Measurements from ENCODE around the gene MTCL1. TPM values are rescaled to one million over a fixed set of nuclear protein-coding genes. Genes with fewer than 3 reads are reported as not detected.

Gene MTCL1
- total RNA-seq, 2 donors from 2014 or later, result 15.3 to 27.7 TPM

- Histone ChIP-seq H3K36me3 (replicated peaks in 1 of 2; ENCODE audit: insufficient read depth in 1 of 2, low read depth in 2 of 2) (no peaks in the 10 kb centered on the region), H3K27ac (no peak overlapping the region), H3K27me3 (no peaks in the 10 kb centered on the region), H3K9me3 (no peaks in the 10 kb centered on the region), H3K4me1 (no peaks in the 10 kb centered on the region), H3K4me3 (no peak overlapping the region)
- TF ChIP-seq CTCF (IDR thresholded peaks at IDR 0.05) (no peak), POLR2A (IDR thresholded peaks at IDR 0.05) (no peak)
- no peak for ATAC-seq
- no peak for DNase-seq
- WGBS, 2 donors, result 45% methylated on average over 1 of the region's 1 CpG; no CpG with 5 or more reads in 1 of the 2 donors
- intact Hi-C loops (cut with DNase I), result no loop called here
Measured at GRCh38 chr18:8871489-8871888, 166.1 kb downstream of the MTCL1 start.

DNA sequence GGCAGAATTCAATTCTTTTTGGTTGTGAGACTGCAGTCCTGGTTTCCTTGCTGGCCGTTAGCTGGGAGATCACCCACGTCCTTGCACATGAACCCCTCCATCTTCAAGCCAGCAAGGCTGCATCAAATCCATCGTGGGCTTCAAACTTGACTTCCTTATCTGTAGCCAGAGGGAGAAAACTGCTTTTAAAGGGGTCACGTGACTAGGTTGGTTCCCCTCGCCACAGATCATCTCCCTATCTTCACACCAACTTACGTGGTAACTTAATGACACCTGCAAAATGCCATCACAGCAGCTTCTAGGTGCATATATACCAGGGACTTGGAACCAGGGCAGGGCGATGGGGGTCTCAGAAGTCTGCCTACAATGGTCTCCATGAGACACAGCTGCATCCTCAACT, 169.5 kb downstream of the MTCL1 start:
- intact Hi-C loops (cut with DNase I), result no loop called here
- H3K4me1 ChIP-seq, result no peaks in the 10 kb centered on the region
- ATAC-seq, result no peak
- no peaks in the 10 kb centered on the region for H3K9me3 ChIP-seq
- TF ChIP-seq POLR2A (IDR thresholded peaks at IDR 0.05), result no peak
- TF ChIP-seq CTCF (IDR thresholded peaks at IDR 0.05), result no peak
- H3K4me3 ChIP-seq, result no peak overlapping the region
- no peaks in the 10 kb centered on the region for H3K36me3 ChIP-seq (replicated peaks in 1 of 2; ENCODE audit: insufficient read depth in 1 of 2, low read depth in 2 of 2)
- no peaks in the 10 kb centered on the region for H3K27me3 ChIP-seq
- WGBS, 2 donors, result 54 to 65% methylated on average over 7 of the region's 7 CpGs
- DNase-seq, result no peak
- no peak overlapping the region for H3K27ac ChIP-seq

DNA sequence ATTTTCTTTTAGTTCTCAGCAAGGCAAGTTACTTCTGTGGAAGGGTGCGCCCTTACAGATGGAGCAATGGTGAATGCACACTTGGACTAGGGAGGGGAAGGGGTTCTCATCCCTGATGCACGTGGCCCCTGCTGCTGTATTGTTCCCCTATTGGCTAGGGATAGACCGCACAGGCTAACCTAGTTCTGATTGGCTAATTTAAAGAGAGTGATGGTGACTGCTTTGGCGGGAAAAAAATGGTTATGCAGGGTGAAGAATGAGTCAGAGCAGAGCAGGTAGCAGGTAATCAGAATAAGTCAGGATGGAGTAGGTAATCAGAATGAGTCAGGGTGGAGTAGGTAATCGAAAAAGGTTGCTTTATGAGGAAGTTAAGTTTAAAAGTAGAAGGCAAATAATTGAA, 171.5 kb downstream of the MTCL1 start:
- H3K27me3 ChIP-seq, result no peaks in the 10 kb centered on the region
- no peak for TF ChIP-seq POLR2A (IDR thresholded peaks at IDR 0.05)
- no peak for TF ChIP-seq CTCF (IDR thresholded peaks at IDR 0.05)
- no peak for DNase-seq
- no peak overlapping the region for H3K27ac ChIP-seq
- H3K36me3 ChIP-seq (replicated peaks in 1 of 2; ENCODE audit: insufficient read depth in 1 of 2, low read depth in 2 of 2), result no peaks in the 10 kb centered on the region
- intact Hi-C loops (cut with DNase I), result no loop called here
- whole genome bisulfite sequencing, 2 donors, result 67 to 75% methylated on average over 5 of the region's 5 CpGs
- H3K9me3 ChIP-seq, result no peaks in the 10 kb centered on the region
- ATAC-seq, result no peak
- no peaks in the 10 kb centered on the region for H3K4me1 ChIP-seq
- H3K4me3 ChIP-seq, result no peak overlapping the region

GRCh38 chr18:8881103-8881502, 175.7 kb downstream of the MTCL1 start:
- H3K36me3 ChIP-seq (replicated peaks in 1 of 2; ENCODE audit: insufficient read depth in 1 of 2, low read depth in 2 of 2), result no peaks in the 10 kb centered on the region
- ATAC-seq, result no peak
- H3K27ac ChIP-seq, result no peak overlapping the region
- no peaks in the 10 kb centered on the region for H3K27me3 ChIP-seq
- no peaks in the 10 kb centered on the region for H3K4me1 ChIP-seq
- WGBS, 2 donors, result 79 to 100% methylated on average over 1 of the region's 1 CpG
- peaks cover 0 to 9% (median 0%) of the 10 kb centered on the region in 3 donors for H3K9me3 ChIP-seq
- TF ChIP-seq CTCF (IDR thresholded peaks at IDR 0.05) (no peak), POLR2A (IDR thresholded peaks at IDR 0.05) (no peak)
- intact Hi-C loops (cut with DNase I), result no loop called here
- no peak overlapping the region for H3K4me3 ChIP-seq
- no peak for DNase-seq

Small RNA genes lying within 50 kb of the gene (small RNA-seq; reads per million reads assigned to genes)
- not detected for gene RF00019

Other genes with a start within 250 kb of the MTCL1 start
- gene RAB12, start 96.1 kb upstream of the MTCL1 start, total RNA-seq, result 10 to 100 TPM; 18.9 to 26.7 TPM